ENCODE measurements around the gene PDE4DIP. TPM values are rescaled to one million over a fixed set of nuclear protein-coding genes. Genes with fewer than 3 reads are reported as not detected.
"Not testable (repeated sequence)": the region's sequence is repeated elsewhere in the genome, so short reads cannot be mapped to it uniquely, and the experiment has no call there.

PDE4DIP gene
- total RNA-seq, 3 donors from 2014 or later: 8.5 to 13.7 (median 12.5) TPM

DNA sequence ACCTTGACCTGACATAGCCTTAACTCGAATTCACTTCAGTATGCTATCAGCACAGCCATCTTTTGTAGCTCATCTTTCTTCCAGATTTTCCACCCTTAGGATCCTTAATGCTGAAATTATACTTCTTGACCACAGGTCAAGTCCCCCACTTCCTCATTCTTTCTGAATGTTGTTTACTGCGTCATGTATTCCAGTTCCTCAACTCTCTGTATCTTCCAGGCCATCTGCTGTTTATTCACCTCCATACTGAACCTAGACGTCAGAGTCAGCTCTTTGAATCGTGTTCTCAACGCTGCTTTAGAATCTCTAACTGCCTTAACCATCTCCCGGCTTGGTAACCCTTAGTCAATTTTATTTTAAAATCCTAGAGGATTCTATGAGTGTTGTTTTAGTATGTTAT, 9.8 kb downstream of the PDE4DIP start:
- H3K9me3 Mint-ChIP-seq; ATAC-seq; H3K36me3 Mint-ChIP-seq (ENCODE audit: insufficient read depth); H3K27me3 Mint-ChIP-seq (ENCODE audit: low read depth); DNase-seq; H3K4me1 Mint-ChIP-seq (ENCODE audit: low read depth); H3K4me3 Mint-ChIP-seq: not testable (repeated sequence)

GRCh38 chr1:148855367-148855766, 11.1 kb downstream of the PDE4DIP start:
- not testable (repeated sequence) for H3K4me1 Mint-ChIP-seq (ENCODE audit: low read depth)

GRCh38 chr1:148860049-148860448, 15.8 kb downstream of the PDE4DIP start:
- not testable (repeated sequence) for H3K27me3 Mint-ChIP-seq (ENCODE audit: low read depth); ATAC-seq; H3K4me1 Mint-ChIP-seq (ENCODE audit: low read depth); DNase-seq; H3K36me3 Mint-ChIP-seq (ENCODE audit: insufficient read depth); H3K9me3 Mint-ChIP-seq; H3K4me3 Mint-ChIP-seq

More at GRCh38 chr1:148855367-148855766, 11.1 kb downstream of the PDE4DIP start:
- not testable (repeated sequence) for H3K9me3 Mint-ChIP-seq; H3K36me3 Mint-ChIP-seq (ENCODE audit: insufficient read depth); ATAC-seq; H3K4me3 Mint-ChIP-seq; DNase-seq; H3K27me3 Mint-ChIP-seq (ENCODE audit: low read depth)

DNA sequence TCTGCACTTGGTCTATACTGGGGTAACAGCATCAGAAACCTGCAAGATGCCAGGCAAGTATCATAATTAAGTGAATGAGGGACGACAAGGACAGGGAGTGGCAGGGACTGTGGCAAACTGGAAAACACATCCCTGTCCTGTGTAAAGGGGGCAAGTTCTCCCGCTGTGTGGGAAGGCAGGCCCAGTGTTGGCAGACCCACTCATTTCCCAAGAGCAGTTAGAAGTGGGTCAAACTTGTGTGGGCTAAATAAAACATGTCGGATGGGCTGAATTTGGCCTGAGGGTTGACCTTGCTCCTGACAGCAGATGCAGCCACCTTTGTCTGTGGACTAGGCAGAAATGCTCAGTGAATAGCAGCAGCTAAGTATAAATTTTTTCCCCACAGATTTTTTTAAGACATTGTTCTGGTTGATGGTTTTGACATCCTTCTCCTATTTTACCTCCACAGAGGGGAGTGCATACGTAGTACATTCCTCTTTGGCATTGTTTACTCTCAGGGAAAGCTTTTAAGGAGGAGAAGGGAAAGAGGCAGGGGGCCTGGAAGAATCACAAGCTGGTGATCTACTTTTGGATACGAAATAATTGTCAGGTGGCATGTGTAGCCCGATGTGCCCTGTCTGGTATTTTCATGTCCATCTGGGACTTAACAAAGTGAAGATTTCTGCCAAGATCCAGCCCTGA, 16.5 kb downstream of the PDE4DIP start:
- H3K4me1 Mint-ChIP-seq (ENCODE audit: low read depth); H3K9me3 Mint-ChIP-seq; ATAC-seq; H3K36me3 Mint-ChIP-seq (ENCODE audit: insufficient read depth); H3K27me3 Mint-ChIP-seq (ENCODE audit: low read depth); H3K4me3 Mint-ChIP-seq; DNase-seq: not testable (repeated sequence)

DNA sequence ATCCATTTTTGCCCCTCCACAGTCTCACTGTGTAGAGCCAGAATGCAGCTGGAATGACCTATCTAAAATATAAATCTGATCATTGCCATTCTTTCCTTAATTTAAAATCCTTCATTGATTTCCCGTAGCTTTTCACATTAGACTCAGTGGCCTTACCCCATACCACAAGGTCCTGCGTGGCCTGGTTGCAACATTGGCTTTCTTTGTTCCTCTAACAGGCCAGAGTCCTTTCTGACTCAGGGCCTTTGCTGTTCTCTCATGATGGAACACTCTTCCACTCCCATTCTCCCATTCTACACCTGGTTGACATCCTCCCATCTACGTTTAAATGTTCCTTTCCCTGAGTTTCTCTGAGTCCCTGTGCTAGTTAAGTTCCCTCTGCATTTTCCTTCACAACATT, 18.4 kb downstream of the PDE4DIP start:
- H3K4me1 Mint-ChIP-seq (ENCODE audit: low read depth): not testable (repeated sequence)

GRCh38 chr1:148868924-148869633, 24.9 kb downstream of the PDE4DIP start:
- not testable (repeated sequence) for H3K9me3 Mint-ChIP-seq; H3K4me1 Mint-ChIP-seq (ENCODE audit: low read depth); H3K27me3 Mint-ChIP-seq (ENCODE audit: low read depth); DNase-seq; H3K4me3 Mint-ChIP-seq; H3K36me3 Mint-ChIP-seq (ENCODE audit: insufficient read depth)
- ATAC-seq: peak; percentile 28 to 37

More for the DNA sequence above, 18.4 kb downstream of the PDE4DIP start:
- H3K27me3 Mint-ChIP-seq (ENCODE audit: low read depth); ATAC-seq; H3K36me3 Mint-ChIP-seq (ENCODE audit: insufficient read depth); DNase-seq; H3K4me3 Mint-ChIP-seq; H3K9me3 Mint-ChIP-seq: not testable (repeated sequence)

- H3K36me3 Mint-ChIP-seq (ENCODE audit: insufficient read depth); H3K4me3 Mint-ChIP-seq; H3K27me3 Mint-ChIP-seq (ENCODE audit: low read depth); DNase-seq; H3K9me3 Mint-ChIP-seq; H3K4me1 Mint-ChIP-seq (ENCODE audit: low read depth); ATAC-seq: not testable (repeated sequence)
Measured at GRCh38 chr1:148869634-148869961, 25.4 kb downstream of the PDE4DIP start.

DNA sequence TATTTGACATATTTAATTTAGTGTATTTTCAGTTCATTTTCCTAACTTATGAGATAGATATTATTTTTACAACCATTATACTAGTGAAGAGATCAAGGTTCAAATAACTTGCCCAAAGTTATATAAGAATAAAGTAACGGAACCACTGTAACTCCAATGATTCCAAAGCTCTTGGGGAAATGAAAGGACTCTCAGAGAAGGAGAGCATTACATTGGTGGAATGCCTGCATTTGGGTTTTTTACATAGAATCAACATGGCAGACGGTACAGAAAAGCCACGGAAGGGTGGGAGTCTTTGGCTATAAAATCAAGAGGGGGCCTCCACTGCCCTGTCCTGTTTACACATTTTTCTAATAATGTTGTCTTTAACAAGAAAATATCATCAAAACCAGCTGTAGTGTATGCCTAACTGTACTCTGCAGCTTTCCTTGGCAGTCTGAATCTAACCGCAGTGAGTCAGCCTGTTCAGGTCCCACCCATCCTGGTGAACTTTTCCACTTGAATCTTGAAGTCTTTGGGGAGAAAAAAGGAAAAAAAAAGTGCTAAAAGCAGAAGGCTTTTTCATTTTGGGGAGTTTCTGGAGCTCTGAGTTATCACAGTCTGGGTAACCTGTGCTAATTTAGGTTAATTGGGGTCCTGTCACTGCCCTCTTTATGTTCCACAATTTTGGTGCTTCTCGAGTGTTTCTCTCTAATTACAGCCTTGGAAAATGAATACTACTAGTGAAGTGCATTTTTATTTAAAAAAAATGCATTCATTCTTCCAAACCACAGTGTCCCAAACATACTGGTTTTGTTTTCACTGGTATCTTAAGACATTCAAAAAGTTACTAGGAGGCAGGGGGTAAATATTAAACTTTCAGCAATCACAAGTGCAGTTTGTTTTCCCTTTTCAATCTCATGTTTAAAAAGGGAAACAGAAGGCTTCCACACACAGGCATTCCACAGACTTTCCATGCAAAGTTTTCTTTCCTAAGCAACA, 30.5 kb downstream of the PDE4DIP start:
- H3K4me1 Mint-ChIP-seq (ENCODE audit: low read depth); H3K9me3 Mint-ChIP-seq; H3K4me3 Mint-ChIP-seq; DNase-seq; H3K27me3 Mint-ChIP-seq (ENCODE audit: low read depth); ATAC-seq; H3K36me3 Mint-ChIP-seq (ENCODE audit: insufficient read depth): not testable (repeated sequence)

DNA sequence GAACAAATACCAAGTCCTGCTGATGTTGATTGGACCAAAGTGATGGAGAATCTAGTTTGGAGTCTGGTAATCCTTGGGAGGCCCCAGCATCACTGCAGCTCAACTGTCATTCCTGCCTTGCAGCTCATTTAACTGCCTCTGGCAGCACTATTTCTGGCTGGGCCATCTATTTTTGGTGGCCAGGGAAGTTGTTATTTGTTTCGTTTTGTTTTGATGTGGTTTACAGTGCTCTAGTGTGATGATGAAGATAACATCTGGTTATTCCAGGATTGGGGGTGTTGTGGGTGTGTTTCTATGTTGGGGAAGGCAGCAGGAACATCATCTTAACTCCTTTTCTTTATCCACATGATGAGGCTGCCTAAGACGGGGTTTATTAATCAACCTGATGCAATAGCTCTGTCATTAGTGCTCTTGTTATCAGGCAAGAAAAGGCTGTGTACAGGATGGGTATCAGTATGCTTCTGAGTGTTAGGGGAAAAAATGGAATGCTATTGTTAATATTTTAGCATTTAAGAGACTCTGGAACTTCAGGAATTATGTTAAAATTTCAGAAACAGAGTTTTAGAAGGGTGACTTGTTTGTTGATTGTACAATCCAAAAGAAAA, 35.7 kb downstream of the PDE4DIP start:
- H3K4me3 Mint-ChIP-seq; H3K4me1 Mint-ChIP-seq (ENCODE audit: low read depth); H3K27me3 Mint-ChIP-seq (ENCODE audit: low read depth); H3K36me3 Mint-ChIP-seq (ENCODE audit: insufficient read depth); H3K9me3 Mint-ChIP-seq; DNase-seq; ATAC-seq: not testable (repeated sequence)

DNA sequence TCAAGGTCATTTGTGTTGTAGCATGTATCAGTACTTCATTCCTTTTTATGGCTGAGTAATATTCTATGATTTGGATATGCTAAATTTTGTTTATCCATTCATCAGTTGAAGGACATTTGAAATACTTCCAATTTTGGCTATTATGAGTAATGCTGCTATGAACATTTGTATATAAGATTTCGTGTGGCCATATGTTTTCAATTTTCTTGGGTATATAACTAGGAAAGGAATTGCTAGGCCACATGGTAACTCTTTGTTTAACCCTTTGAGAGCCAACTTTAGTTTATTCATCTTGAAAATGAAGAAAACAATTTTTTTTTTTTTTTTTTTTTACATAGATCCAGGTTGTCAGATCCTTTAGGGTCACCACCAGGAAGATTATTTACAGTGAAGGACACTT, 37.0 kb downstream of the PDE4DIP start:
- not testable (repeated sequence) for H3K36me3 Mint-ChIP-seq (ENCODE audit: insufficient read depth); ATAC-seq; H3K4me1 Mint-ChIP-seq (ENCODE audit: low read depth); H3K27me3 Mint-ChIP-seq (ENCODE audit: low read depth); DNase-seq; H3K9me3 Mint-ChIP-seq; H3K4me3 Mint-ChIP-seq

- not testable (repeated sequence) for ATAC-seq; H3K4me1 Mint-ChIP-seq (ENCODE audit: low read depth); H3K4me3 Mint-ChIP-seq; H3K9me3 Mint-ChIP-seq; H3K36me3 Mint-ChIP-seq (ENCODE audit: insufficient read depth); DNase-seq; H3K27me3 Mint-ChIP-seq (ENCODE audit: low read depth)
Measured at GRCh38 chr1:148885219-148885618, 41.0 kb downstream of the PDE4DIP start.

- not testable (repeated sequence) for ATAC-seq; H3K36me3 Mint-ChIP-seq (ENCODE audit: insufficient read depth); H3K9me3 Mint-ChIP-seq; H3K4me1 Mint-ChIP-seq (ENCODE audit: low read depth); DNase-seq; H3K27me3 Mint-ChIP-seq (ENCODE audit: low read depth); H3K4me3 Mint-ChIP-seq
Measured at GRCh38 chr1:148886293-148886692, 42.1 kb downstream of the PDE4DIP start.

DNA sequence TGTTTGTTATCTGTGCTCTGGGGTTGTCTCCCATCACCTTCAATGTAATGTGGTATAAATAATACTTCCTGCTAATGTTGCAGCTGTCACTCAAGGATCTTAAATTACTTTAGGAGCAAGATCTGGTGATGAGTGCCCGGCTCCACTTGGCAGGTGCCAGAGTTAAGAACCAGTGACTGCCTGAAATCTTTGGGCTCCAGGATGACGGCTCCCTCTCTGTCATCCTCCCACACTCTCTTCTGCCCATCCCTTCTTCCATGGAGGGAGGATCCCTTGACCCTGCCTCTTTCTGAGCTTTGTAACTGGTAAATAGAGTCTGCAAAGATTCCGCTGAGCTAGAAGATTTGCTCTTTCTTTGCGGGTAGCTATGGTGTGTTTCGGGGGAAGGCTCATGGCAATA, 44.4 kb downstream of the PDE4DIP start:
- not testable (repeated sequence) for H3K36me3 Mint-ChIP-seq (ENCODE audit: insufficient read depth); H3K4me1 Mint-ChIP-seq (ENCODE audit: low read depth); H3K4me3 Mint-ChIP-seq; H3K27me3 Mint-ChIP-seq (ENCODE audit: low read depth); ATAC-seq; H3K9me3 Mint-ChIP-seq; DNase-seq
